UCSD-AML1 (cell line): ENCODE data around the gene CMTM7.

ENCODE experiments used
- DNase-seq: peaks from one replicate; lab custom pipeline; 2025; ENCODE audit not compliant: unreplicated experiment; lab: John Stamatoyannopoulos, UW

The CMTM7 gene

GRCh38 chr3:32413845-32414521 lies 22.3 kb downstream of the CMTM7 start:
- DNase-seq, result no peak

GRCh38 chr3:32414522-32415202 lies 23.0 kb downstream of the CMTM7 start:
- DNase-seq, result peak; percentile 22

GRCh38 chr3:32419742-32420125 lies 28.1 kb downstream of the CMTM7 start:
- no peak for DNase-seq

- peak; percentile 66 for DNase-seq
Measured at GRCh38 chr3:32420126-32421038, 28.7 kb downstream of the CMTM7 start.

GRCh38 chr3:32421185-32421584 lies 29.5 kb downstream of the CMTM7 start:
- no peak for DNase-seq

GRCh38 chr3:32421991-32422859 lies 30.6 kb downstream of the CMTM7 start:
- no peak for DNase-seq

GRCh38 chr3:32422943-32423342 lies 31.3 kb downstream of the CMTM7 start:
- DNase-seq, result no peak

- no peak for DNase-seq
Measured at GRCh38 chr3:32423534-32423933, 31.9 kb downstream of the CMTM7 start.

- DNase-seq, result peak; percentile 53
Measured at GRCh38 chr3:32423956-32424557, 32.4 kb downstream of the CMTM7 start.

- no peak for DNase-seq
Measured at GRCh38 chr3:32424581-32425250, 33.1 kb downstream of the CMTM7 start.

- DNase-seq, result peak; percentile 39
Measured at GRCh38 chr3:32428092-32429068, 36.7 kb downstream of the CMTM7 start.

- no peak for DNase-seq
Measured at GRCh38 chr3:32430900-32431299, 39.2 kb downstream of the CMTM7 start.

- DNase-seq, result no peak
Measured at GRCh38 chr3:32431481-32431880, 39.8 kb downstream of the CMTM7 start.

- no peak for DNase-seq
Measured at GRCh38 chr3:32432045-32432710, 40.5 kb downstream of the CMTM7 start.

GRCh38 chr3:32432711-32433530 lies 41.3 kb downstream of the CMTM7 start:
- no peak for DNase-seq

- DNase-seq, result no peak
Measured at GRCh38 chr3:32434206-32434605, 42.6 kb downstream of the CMTM7 start.
